OCI-LY3 (cell line): ENCODE results near the gene MMP3.
A peak's percentile ranks its signal among the peaks of the same experiment; 100 is the strongest.
"Not testable (repeated sequence)": the region's sequence is repeated elsewhere in the genome, so short reads cannot be mapped to it uniquely, and the experiment has no call there.

Source experiments
- H2AFZ ChIP-seq: fragments of 200-600, 300-600 bp; shearing (Covaris generic); 2 replicates; pipeline ENCODE4 v1.6.0; 2014; ENCODE audit warnings: antibody characterized with exemption, low read depth, low read length
- H3K27ac ChIP-seq: fragments of 200-600, 300-600 bp; sonication (generic); 2 replicates; pipeline ENCODE4 v1.5.1; 2014; ENCODE audit warnings: mild to moderate bottlenecking, low read length, moderate library complexity, mixed read lengths
- H3K27me3 ChIP-seq: fragments of 200-600, 300-600 bp; sonication (generic); 2 replicates; pipeline ENCODE4 v1.6.1; 2014; ENCODE audit warnings: low read depth, low read length, mixed read lengths
- H3K36me3 ChIP-seq: fragments of 200-600, 300-600 bp; sonication (generic); replicated peaks from 2 replicates; pipeline ENCODE3; 2014; ENCODE audit warnings: low read depth, low read length, mixed read lengths
- H3K4me1 ChIP-seq: fragments of 300-600, 200-600 bp; sonication (generic); 2 replicates; pipeline ENCODE4 v1.6.1; 2014; ENCODE audit warnings: low read length, mixed read lengths
- H3K4me2 ChIP-seq: fragments of 200-600, 300-600 bp; sonication (generic); 2 replicates; pipeline ENCODE4 v1.6.1; 2014; ENCODE audit warnings: low read length, mixed read lengths
- H3K4me3 ChIP-seq: fragments of 300-600, 200-600 bp; sonication (generic); 2 replicates; pipeline ENCODE4 v1.5.1; 2014; ENCODE audit warnings: antibody characterized with exemption, mild to moderate bottlenecking, low read length, moderate library complexity
- H3K79me2 ChIP-seq: fragments of 300-600, 200-600 bp; shearing (Covaris generic); 2 replicates; pipeline ENCODE4 v1.6.1; 2014; ENCODE audit warnings: mild to moderate bottlenecking, low read length, mixed read lengths
- H3K9ac ChIP-seq: fragments of 300-600, 200-600 bp; shearing (Covaris generic); 2 replicates; pipeline ENCODE4 v1.6.0; 2014; ENCODE audit warnings: mild to moderate bottlenecking, low read length, moderate library complexity
- H3K9me3 ChIP-seq: fragments of 200-600, 300-600 bp; shearing (Covaris generic); 2 replicates; pipeline ENCODE4 v1.6.1; 2014; ENCODE audit warnings: low read length, mixed read lengths; ENCODE audit not compliant: insufficient read depth
- H4K20me1 ChIP-seq: fragments of 200-600, 300-600 bp; sonication (generic); 2 replicates; pipeline ENCODE4 v1.6.1; 2016; ENCODE audit warnings: low read length, mixed read lengths; ENCODE audit not compliant: insufficient read depth
- EZH2phosphoT487 ChIP-seq: fragments of 200-600 bp; shearing (Covaris generic); IDR thresholded peaks from 2 replicates; pipeline ENCODE4 v1.6.1; 2018; ENCODE audit warnings: antibody characterized with exemption, mixed run types, low read depth
- TF ChIP-seq, protein P1 (sequence below): fragments of 200-600, 300-600 bp; sonication (generic); IDR thresholded peaks from 2 replicates; pipeline ENCODE4 v1.5.1; 2014; ENCODE audit warnings: antibody characterized with exemption, low read length, low read depth

MMP3 gene

DNA sequence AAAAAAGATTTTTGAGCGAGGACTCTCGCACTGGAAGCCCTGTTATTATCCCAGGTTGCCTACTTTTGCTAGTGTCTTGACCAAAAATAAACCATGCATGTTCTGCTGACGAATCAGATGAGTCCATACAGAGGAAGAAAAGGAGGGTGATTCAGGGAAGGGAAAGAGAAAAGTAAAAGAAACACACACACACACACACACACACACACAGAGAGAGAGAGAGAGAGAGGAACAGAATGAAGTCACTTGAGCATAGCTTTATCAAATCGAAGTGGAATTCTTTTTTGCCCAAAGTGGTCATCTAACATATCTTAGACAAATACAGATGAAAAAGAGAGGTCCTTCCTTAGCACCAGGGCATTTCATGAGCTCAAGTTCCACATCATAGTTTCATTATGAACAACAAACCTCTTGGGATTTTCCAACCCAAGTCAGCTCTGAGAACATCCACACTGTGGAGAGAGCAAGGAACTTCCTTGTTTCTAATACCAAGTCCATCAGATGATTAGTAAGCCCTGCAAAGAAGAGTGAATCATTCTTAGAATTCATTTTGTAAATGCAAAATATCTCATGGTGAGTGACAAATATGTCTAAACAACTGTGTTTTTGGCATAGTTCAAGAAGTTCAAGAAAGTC, 39.1 kb upstream of the MMP3 start:
- H3K79me2 ChIP-seq, result no peaks in the 10 kb centered on the region
- H3K27ac ChIP-seq, result peak overlapping the region; percentile 54
- H3K27me3 ChIP-seq, result no peaks in the 10 kb centered on the region
- H3K9me3 ChIP-seq, result no peaks in the 10 kb centered on the region
- H4K20me1 ChIP-seq, result no peaks in the 10 kb centered on the region
- H3K4me2 ChIP-seq, result peak overlapping the region; percentile 45
- no peak overlapping the region for H3K9ac ChIP-seq
- H2AFZ ChIP-seq, result no peak overlapping the region
- peaks cover 14% of the 10 kb centered on the region for H3K4me1 ChIP-seq
- H3K36me3 ChIP-seq, result no peaks in the 10 kb centered on the region
- no peak for TF ChIP-seq EZH2phosphoT487
- TF ChIP-seq, protein P1, sequence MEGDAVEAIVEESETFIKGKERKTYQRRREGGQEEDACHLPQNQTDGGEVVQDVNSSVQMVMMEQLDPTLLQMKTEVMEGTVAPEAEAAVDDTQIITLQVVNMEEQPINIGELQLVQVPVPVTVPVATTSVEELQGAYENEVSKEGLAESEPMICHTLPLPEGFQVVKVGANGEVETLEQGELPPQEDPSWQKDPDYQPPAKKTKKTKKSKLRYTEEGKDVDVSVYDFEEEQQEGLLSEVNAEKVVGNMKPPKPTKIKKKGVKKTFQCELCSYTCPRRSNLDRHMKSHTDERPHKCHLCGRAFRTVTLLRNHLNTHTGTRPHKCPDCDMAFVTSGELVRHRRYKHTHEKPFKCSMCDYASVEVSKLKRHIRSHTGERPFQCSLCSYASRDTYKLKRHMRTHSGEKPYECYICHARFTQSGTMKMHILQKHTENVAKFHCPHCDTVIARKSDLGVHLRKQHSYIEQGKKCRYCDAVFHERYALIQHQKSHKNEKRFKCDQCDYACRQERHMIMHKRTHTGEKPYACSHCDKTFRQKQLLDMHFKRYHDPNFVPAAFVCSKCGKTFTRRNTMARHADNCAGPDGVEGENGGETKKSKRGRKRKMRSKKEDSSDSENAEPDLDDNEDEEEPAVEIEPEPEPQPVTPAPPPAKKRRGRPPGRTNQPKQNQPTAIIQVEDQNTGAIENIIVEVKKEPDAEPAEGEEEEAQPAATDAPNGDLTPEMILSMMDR, result no peak
- no peak overlapping the region; the same call in 1 of the 2 replicates for H3K4me3 ChIP-seq

GRCh38 chr11:102879801-102880200, 36.4 kb upstream of the MMP3 start:
- H3K4me1 ChIP-seq, result peaks cover 14% of the 10 kb centered on the region
- H3K4me3 ChIP-seq, result no peak overlapping the region
- no peak overlapping the region for H3K9ac ChIP-seq
- H3K27me3 ChIP-seq, result no peaks in the 10 kb centered on the region
- no peaks in the 10 kb centered on the region for H3K36me3 ChIP-seq
- TF ChIP-seq EZH2phosphoT487, result no peak
- TF ChIP-seq, protein P1, result no peak
- no peaks in the 10 kb centered on the region for H4K20me1 ChIP-seq
- no peaks in the 10 kb centered on the region for H3K9me3 ChIP-seq
- H3K4me2 ChIP-seq, result no peak overlapping the region
- H2AFZ ChIP-seq, result no peak overlapping the region
- no peaks in the 10 kb centered on the region for H3K79me2 ChIP-seq
- no peak overlapping the region for H3K27ac ChIP-seq

DNA sequence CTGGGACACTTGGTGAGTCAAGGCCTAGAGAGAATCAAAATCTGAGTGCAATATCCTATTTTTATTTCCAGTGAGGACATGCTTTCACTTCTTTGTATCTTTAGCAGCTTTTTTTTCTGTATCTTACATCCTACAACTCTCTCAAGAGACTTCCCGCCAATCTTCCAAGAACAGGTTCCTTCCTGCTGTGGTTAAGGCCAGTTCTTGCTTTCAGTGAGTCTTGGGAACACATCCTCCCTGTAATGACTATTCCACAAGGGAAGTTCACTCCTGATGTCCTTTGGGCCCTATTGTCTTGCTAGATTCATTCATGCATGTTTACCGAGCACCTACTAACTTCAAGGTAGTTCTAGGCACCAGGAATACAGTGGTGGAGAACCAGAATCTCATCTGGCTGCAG, 35.2 kb upstream of the MMP3 start:
- Histone ChIP-seq H3K4me3 (no peak overlapping the region), H3K9ac (no peak overlapping the region), H3K27me3 (no peaks in the 10 kb centered on the region), H4K20me1 (no peaks in the 10 kb centered on the region), H3K9me3 (no peaks in the 10 kb centered on the region), H3K36me3 (no peaks in the 10 kb centered on the region), H3K27ac (no peak overlapping the region), H2AFZ (no peak overlapping the region), H3K4me1 (peaks cover 14% of the 10 kb centered on the region), H3K79me2 (no peaks in the 10 kb centered on the region), H3K4me2 (no peak overlapping the region)
- TF ChIP-seq, protein P1, result no peak
- no peak for TF ChIP-seq EZH2phosphoT487

DNA sequence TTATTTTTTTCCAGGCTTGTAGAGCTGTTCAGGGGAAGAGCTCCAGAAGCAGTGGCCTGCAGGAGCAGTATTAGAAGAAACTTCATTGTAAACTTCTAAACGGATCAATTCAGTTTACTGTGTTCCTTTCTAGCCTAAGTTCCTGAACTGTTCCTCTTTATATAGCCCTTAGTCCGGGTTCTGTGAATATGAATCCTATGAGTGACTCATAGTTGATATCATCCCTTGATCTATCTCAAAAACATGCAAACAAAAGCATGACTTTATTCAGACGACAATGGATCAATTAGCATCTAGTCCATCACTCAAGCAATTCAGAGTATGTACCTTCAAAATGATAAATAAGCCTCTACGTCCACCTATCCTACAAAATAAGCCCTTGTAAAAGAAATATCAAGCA, 31.4 kb upstream of the MMP3 start, which contains the start of gene MMP12:
Gene MMP12 (minus strand): TSS at position 131 of the 400 bp plus-strand sequence. CDS start 45 bp downstream, at position 86.
- Histone ChIP-seq H3K4me2 (no peak within 1 kb of the TSS), H3K9ac (no peak within 1 kb of the TSS), H3K4me1 (no peaks in the 10 kb centered on the region), H3K27me3 (no peaks in the 10 kb centered on the region), H4K20me1 (no peaks in the 10 kb centered on the region), H3K4me3 (no peak within 1 kb of the TSS), H3K27ac (no peak within 1 kb of the TSS), H3K9me3 (no peaks in the 10 kb centered on the region), H2AFZ (no peak within 1 kb of the TSS), H3K79me2 (no peaks in the 10 kb centered on the region), H3K36me3 (no peaks in the 10 kb centered on the region)
- TF ChIP-seq, protein P1, result no peak
- no peak for TF ChIP-seq EZH2phosphoT487

DNA sequence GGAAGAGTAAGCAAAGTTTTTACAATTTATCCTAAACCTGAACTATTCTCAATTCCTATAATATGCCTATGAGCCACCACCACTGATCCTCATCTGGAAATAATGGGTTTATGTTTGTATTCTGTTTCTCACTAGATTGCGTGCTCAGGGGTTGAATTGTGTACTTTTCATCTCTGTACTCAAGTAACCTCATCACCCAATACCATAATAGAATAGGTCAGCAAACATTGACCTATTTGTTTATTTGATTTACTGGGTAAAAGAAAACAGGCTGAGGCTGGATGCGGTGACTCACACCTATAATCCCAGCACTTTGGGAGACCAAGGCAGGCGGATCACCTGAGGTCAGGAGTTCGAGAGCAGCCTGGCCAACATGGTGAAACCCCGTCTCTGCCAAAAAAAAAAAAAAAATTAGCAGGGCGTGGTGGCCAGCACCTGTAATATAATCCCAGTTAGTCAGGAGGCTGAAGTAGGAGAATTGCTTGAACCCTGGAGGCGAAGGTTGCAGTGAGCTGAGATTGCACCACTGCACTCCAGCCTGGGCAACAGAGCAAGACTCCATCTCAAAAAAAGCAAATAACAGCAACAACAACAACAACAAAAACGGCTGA, 26.1 kb upstream of the MMP3 start:
- H4K20me1 ChIP-seq, H3K4me2 ChIP-seq, H3K27me3 ChIP-seq, H3K79me2 ChIP-seq, H3K4me3 ChIP-seq, H3K9me3 ChIP-seq, H2AFZ ChIP-seq, H3K27ac ChIP-seq, H3K4me1 ChIP-seq, H3K9ac ChIP-seq, H3K36me3 ChIP-seq: not testable (repeated sequence)
